Stimulated activated CD4-positive, alpha-beta T cell treated with anti-CD3 and anti-CD28 coated beads, TNF-alpha, amount 100 ng/mL, for 1 hour (primary cell): ENCODE data around the gene SUFU.

Source experiments
- DNase-seq, 3 donors: peaks; one replicate each; pipeline ENCODE4 v3.0.0-alpha.2; 2020; ENCODE audit warnings: low read depth in 3 of 3, low spot score in 1 of 3

The SUFU gene

GRCh38 chr10:102648269-102648888, 144.6 kb downstream of the SUFU start:
- DNase-seq, result no peak

- DNase-seq, result no peak
These were observed 145.4 kb downstream of the SUFU start for GRCh38 chr10:102648889-102649796.

- no peak for DNase-seq
These were observed 146.3 kb downstream of the SUFU start for GRCh38 chr10:102649797-102650654.

- no peak for DNase-seq
These were observed 147.1 kb downstream of the SUFU start for GRCh38 chr10:102650655-102651454.

- no peak for DNase-seq
These were observed 147.8 kb downstream of the SUFU start for GRCh38 chr10:102651455-102652169.

GRCh38 chr10:102652170-102652916, 148.6 kb downstream of the SUFU start:
- DNase-seq, result no peak

GRCh38 chr10:102653060-102653459, 149.3 kb downstream of the SUFU start:
- no peak for DNase-seq

- no peak for DNase-seq
These were observed 150.8 kb downstream of the SUFU start for GRCh38 chr10:102654566-102654965.

GRCh38 chr10:102654969-102655368, 151.2 kb downstream of the SUFU start:
- no peak for DNase-seq

GRCh38 chr10:102656026-102656425, 152.3 kb downstream of the SUFU start:
- no peak for DNase-seq

GRCh38 chr10:102656791-102657371, 153.1 kb downstream of the SUFU start:
- no peak for DNase-seq

- DNase-seq, result no peak
These were observed 153.7 kb downstream of the SUFU start for GRCh38 chr10:102657451-102657850.

GRCh38 chr10:102657984-102658724, 154.4 kb downstream of the SUFU start:
- DNase-seq, result no peak

GRCh38 chr10:102658802-102659201, 155.0 kb downstream of the SUFU start:
- no peak for DNase-seq

- DNase-seq, result peak in 2 of 3 donors; percentile 15 to 40
These were observed 157.3 kb downstream of the SUFU start for GRCh38 chr10:102660888-102661657.

GRCh38 chr10:102661658-102662028, 157.9 kb downstream of the SUFU start:
- DNase-seq, result no peak

GRCh38 chr10:102665904-102666509, 162.2 kb downstream of the SUFU start:
- DNase-seq, result no peak
